ENCODE results near the gene RBM28.

DNA sequence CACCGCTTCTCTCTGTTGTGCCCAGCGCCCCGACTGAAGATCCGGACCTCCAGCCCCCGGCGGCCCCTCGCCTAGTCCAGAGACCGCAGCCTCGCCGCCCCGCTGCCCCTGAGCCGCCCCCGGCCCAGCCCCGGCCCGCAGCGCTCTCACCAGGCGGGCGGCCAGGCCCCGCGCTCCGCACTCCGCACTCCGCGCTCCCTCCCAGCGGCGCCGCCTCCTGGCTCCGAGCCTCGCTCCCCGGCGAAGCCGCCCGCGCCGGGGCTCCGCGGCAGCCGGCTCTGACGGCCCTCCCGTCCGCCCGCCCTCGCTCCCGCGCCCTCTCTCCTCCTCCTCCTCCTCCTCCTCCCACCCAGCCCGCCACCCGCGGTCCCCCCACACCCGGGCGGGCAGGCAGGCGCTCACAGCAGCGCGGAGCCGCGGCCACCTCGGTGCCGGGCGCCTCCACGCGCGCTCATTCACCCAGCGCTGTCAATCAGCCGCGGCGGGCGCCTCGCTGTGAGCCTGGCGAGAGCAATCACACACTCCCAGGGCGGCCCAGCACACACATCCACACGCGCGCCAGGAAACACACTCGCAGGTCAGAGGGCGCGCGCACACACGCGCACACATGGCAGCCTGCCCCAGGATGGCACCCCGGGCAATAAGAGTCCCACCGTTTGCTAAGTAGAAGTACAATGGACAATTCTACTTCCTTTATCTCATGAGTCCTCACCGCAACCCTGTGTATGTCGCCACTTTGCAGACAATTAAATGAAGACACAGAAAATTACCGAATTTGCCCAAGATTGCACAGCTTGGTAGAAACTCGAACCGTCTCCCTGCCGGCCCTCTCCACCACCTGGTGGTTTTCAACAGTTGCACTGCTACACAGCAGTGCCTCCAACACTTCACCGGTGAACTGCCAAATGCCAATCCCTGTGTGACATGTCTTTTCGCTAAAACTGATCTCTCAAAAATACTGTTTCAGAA lies 18.0 kb upstream of the RBM28 start, which contains the start of gene PRRT4:
- TF ChIP-seq, protein P1, sequence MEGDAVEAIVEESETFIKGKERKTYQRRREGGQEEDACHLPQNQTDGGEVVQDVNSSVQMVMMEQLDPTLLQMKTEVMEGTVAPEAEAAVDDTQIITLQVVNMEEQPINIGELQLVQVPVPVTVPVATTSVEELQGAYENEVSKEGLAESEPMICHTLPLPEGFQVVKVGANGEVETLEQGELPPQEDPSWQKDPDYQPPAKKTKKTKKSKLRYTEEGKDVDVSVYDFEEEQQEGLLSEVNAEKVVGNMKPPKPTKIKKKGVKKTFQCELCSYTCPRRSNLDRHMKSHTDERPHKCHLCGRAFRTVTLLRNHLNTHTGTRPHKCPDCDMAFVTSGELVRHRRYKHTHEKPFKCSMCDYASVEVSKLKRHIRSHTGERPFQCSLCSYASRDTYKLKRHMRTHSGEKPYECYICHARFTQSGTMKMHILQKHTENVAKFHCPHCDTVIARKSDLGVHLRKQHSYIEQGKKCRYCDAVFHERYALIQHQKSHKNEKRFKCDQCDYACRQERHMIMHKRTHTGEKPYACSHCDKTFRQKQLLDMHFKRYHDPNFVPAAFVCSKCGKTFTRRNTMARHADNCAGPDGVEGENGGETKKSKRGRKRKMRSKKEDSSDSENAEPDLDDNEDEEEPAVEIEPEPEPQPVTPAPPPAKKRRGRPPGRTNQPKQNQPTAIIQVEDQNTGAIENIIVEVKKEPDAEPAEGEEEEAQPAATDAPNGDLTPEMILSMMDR (IDR thresholded peaks at IDR 0.05; ENCODE audit: poor library complexity, severe bottlenecking), result peak; percentile 59
- TF ChIP-seq EZH2 (IDR thresholded peaks at IDR 0.05; ENCODE audit: borderline replicate concordance, insufficient read depth, low read length, poor library complexity, severe bottlenecking) (no peak), POLR2AphosphoS5 (IDR thresholded peaks at IDR 0.05) (peak; percentile 22), RAD21 (conservative IDR thresholded peaks at IDR 0.05) (peak; percentile 17)

Data from neural cell (in vitro differentiated cells).